T-helper 1 cell treated with Interleukin-12 subunit alpha and Interleukin-12 subunit beta and Interleukin-4 antibody, amounts not matched to agents 30 μg/mL and 1 μg/mL, for 36 hours (primary cell): ENCODE measurements around the gene UXS1.
A peak's percentile ranks its signal among the peaks of the same experiment; 100 is the strongest.
"Not testable (repeated sequence)": the region's sequence is repeated elsewhere in the genome, so short reads cannot be mapped to it uniquely, and the experiment has no call there.

ENCODE experiments used
- H3K27ac Mint-ChIP-seq: one replicate; pipeline ENCODE4 v1.8.0; 2021; ENCODE audit warnings: mild to moderate bottlenecking, mixed read lengths
- H3K27me3 Mint-ChIP-seq: one replicate; pipeline ENCODE4 v1.8.0; 2021; ENCODE audit warnings: low read depth, mixed read lengths
- H3K36me3 Mint-ChIP-seq: one replicate; pipeline ENCODE4 v1.8.0; 2021; ENCODE audit warnings: low read depth, mixed read lengths
- H3K4me1 Mint-ChIP-seq: one replicate; pipeline ENCODE4 v1.8.0; 2021; ENCODE audit warnings: low read depth, mixed read lengths
- H3K4me3 Mint-ChIP-seq: one replicate; pipeline ENCODE4 v1.8.0; 2021; ENCODE audit warnings: mild to moderate bottlenecking, moderate library complexity, mixed read lengths
- H3K9me3 Mint-ChIP-seq: one replicate; pipeline ENCODE4 v1.8.0; 2021; ENCODE audit warnings: mixed read lengths

Gene UXS1

DNA sequence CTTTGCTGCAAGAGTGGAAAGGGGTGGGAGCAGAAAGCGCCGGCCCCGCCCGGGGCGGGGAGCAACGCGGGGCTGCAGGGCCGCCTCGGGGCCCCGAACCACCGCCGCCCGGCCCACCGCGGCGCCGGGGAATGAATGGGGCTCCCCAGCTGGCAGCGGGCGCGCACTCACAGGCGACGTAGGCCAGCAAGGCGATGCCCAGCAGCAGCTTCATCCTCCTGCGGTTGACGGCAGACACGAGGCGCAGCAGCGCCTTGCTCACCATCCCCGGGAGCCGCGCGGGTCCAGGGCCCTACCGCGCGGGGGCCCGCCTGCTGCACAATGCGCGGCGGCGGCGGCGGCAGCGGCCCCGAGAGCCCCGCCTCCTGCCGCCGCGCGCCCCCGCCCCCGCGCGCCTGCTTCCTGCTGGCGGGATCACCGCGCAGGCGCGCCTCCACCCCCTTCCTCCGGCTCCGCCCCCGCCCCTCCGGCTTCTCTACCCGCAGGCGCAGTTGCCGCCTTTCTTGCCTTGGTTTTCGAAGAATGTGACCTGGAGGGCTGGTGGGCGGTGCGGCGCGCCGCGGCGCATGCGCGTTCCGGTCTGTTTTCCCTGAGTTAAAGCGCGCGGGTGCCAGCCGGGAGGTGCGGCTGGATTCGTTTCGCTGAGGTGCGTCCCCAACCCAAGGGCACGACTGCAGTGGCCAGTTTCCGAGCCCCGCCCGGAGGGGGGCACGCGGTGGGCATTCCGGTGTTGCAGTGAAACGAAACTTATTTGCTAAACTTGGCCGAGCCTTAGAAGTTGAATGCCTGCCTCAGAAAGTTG is at the start of gene UXS1:
TSS of gene UXS1 (minus strand) at position 325 of the 802 bp plus-strand sequence. CDS start at position 265, 60 bp downstream.
- peaks cover 8% of the 10 kb centered on the region for H3K36me3 Mint-ChIP-seq
- H3K27me3 Mint-ChIP-seq, result peaks cover 13% of the 10 kb centered on the region
- H3K4me3 Mint-ChIP-seq, result peak within 1 kb of the TSS; percentile 85
- peaks cover 31% of the 10 kb centered on the region for H3K4me1 Mint-ChIP-seq
- peak within 1 kb of the TSS; percentile 83 for H3K27ac Mint-ChIP-seq
- H3K9me3 Mint-ChIP-seq, result no peaks in the 10 kb centered on the region

DNA sequence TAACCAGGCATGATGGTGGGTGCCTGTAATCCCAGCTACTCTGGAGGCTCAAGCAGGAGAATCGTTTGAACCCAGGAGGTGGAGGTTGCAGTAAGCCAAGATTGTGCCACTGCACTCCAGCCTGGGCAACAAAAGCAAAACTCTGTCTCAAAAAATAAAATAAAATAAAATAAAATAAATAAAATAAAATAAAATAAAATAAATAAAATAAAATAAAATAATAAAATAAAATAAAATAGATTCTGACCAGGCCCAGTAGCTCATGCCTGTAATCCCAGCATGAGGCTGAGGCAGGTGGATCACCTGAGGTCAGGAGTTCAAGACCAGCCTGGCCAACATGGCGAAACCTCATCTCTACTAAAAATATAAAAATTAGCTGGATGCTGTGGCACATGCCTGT is 45.4 kb upstream of the UXS1 start:
- not testable (repeated sequence) for H3K4me1 Mint-ChIP-seq, H3K4me3 Mint-ChIP-seq, H3K27ac Mint-ChIP-seq, H3K36me3 Mint-ChIP-seq, H3K27me3 Mint-ChIP-seq
- H3K9me3 Mint-ChIP-seq, result peaks cover 26% of the 10 kb centered on the region

DNA sequence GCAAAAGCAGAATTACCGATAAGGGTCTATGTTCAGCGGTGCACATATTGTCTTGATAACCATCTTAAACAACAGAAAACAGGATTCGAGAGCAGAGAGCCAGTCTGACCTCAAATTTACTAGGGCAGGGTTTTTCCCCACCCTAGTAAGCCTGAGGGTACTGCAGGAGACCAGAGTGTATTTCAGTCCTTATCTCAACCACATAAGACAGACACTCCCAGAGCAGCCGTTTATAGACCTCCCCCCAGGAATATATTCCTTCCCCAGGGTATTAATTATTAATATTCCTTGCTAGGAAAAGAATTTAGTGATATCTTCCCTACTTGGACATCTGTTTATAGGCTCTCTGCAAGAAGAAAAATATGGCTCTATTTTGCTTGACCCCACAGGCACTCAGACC is 41.3 kb upstream of the UXS1 start:
- not testable (repeated sequence) for H3K27me3 Mint-ChIP-seq, H3K27ac Mint-ChIP-seq, H3K36me3 Mint-ChIP-seq, H3K4me3 Mint-ChIP-seq, H3K4me1 Mint-ChIP-seq
- H3K9me3 Mint-ChIP-seq, result peaks cover 42% of the 10 kb centered on the region

DNA sequence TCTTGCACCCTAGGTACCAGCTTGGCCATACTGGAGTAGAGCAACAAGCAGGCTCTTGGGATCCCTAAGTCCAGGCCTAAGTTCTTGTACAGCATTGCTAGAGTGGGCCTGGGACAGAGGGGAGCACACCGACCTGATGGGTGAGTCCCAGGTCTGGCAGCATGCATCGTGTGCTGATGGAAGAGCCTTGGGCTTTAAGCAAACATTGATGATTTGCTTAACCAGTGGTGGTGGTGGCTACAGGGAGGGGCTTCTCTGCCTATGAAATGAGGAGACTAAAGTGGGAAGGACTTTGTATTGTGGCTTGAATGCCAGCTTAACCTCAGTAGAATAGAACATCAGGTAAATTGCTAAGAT is 39.2 kb upstream of the UXS1 start:
- Mint-ChIP-seq H3K36me3 (peaks cover 6% of the 10 kb centered on the region), H3K4me1 (no peaks in the 10 kb centered on the region), H3K4me3 (no peak overlapping the region), H3K27ac (no peak overlapping the region), H3K9me3 (peaks cover 42% of the 10 kb centered on the region), H3K27me3 (peaks cover 10% of the 10 kb centered on the region)

DNA sequence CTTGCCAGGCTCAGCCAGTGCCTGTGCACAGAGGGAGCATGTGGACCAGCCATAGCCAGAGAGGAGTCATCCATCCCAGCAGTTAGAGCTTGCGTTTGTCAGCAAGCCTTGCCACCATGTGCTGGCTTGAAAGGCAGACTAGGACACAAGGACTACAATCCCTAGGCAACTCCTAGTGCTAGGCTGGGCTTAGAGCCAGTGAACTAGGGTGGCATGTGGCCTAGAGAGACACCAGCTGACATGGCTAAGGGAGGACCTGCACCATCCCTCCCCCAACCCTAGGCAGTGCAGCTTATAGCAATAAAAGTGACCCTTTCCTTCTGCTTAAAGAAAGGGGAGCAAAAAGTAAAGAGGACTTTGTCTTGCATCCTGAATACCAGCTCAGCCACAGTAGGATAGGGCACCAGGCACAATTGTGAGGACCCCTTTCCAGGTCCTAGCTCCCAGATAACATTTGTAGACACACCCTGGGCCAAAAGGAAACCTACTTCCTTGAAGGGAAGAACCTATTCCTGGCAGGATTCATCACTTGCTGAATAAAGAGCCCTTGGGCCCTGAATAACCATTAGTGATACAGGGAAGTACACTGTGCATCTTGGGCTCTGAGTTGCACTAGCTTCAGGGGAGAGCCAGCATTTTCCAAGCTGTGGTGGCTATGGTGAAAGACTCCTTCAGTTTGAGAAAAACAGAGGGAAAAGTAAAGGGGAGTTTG is 38.7 kb upstream of the UXS1 start:
- Mint-ChIP-seq H3K9me3 (peaks cover 42% of the 10 kb centered on the region), H3K27me3 (peaks cover 10% of the 10 kb centered on the region), H3K4me1 (no peaks in the 10 kb centered on the region), H3K36me3 (peaks cover 6% of the 10 kb centered on the region), H3K4me3 (no peak overlapping the region), H3K27ac (no peak overlapping the region)

DNA sequence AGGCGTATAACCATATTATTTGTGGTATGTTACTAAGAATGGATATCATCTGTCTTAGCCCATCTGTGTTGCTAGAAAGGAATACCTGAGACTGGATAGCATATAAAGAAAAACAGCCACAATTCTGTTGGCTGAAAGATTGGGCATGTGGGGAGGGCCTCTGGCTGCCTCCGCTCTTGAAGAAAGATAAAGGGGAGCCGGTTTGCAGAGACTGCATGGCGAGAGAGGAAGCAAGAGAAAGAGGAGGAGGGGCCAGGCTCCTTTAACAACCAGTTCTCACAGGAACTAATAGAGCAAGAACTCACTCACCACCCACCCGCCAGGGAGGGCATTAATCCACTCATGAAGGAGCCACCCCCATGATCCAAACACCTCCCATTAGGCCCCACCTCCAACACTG is 29.2 kb upstream of the UXS1 start:
- Mint-ChIP-seq H3K9me3 (no peaks in the 10 kb centered on the region), H3K4me1 (no peaks in the 10 kb centered on the region), H3K27me3 (peaks cover 8% of the 10 kb centered on the region), H3K36me3 (no peaks in the 10 kb centered on the region), H3K27ac (no peak overlapping the region), H3K4me3 (no peak overlapping the region)

DNA sequence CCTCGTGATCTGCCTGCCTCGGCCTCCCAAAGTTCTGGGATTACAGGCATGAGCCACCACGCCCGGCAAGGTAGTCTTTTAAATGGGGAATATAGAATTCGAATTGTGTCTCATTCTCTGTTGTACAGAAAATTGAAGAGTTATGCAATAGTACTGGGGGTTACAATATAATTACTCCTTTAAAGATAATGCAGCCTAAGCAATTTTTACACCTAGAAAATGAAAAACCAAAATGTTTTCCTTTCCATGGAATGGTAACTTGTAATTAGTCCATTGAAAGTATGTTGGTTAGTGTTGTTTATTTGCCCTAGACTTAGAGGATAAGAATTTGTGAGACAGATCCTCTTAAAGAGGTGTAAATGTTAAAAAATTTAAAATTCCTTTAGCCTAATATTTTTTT is 28.0 kb upstream of the UXS1 start:
- H3K27ac Mint-ChIP-seq, H3K4me1 Mint-ChIP-seq, H3K36me3 Mint-ChIP-seq, H3K4me3 Mint-ChIP-seq, H3K9me3 Mint-ChIP-seq, H3K27me3 Mint-ChIP-seq: not testable (repeated sequence)

DNA sequence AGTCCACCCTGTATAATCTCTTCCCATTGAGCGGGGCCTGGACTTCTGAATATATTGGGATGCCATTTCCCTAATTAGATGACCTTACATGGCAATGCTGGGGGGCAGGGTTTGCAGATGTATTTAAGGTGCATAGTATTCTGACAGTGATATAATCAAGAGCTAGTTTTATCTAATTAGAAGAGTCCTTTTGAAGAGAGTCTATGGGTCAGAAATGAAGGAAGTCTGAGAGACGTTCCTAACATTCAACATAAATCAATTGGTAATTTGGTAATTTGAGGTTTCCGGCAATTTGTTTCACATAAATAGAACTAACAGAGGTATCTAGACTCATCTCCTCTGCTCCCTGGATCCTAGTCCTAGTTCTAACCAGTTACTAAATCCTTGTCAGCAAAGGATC is 25.7 kb upstream of the UXS1 start:
- no peaks in the 10 kb centered on the region for H3K36me3 Mint-ChIP-seq
- no peak overlapping the region for H3K27ac Mint-ChIP-seq
- no peaks in the 10 kb centered on the region for H3K9me3 Mint-ChIP-seq
- peaks cover 24% of the 10 kb centered on the region for H3K27me3 Mint-ChIP-seq
- H3K4me1 Mint-ChIP-seq, result peaks cover 4% of the 10 kb centered on the region
- H3K4me3 Mint-ChIP-seq, result no peak overlapping the region

DNA sequence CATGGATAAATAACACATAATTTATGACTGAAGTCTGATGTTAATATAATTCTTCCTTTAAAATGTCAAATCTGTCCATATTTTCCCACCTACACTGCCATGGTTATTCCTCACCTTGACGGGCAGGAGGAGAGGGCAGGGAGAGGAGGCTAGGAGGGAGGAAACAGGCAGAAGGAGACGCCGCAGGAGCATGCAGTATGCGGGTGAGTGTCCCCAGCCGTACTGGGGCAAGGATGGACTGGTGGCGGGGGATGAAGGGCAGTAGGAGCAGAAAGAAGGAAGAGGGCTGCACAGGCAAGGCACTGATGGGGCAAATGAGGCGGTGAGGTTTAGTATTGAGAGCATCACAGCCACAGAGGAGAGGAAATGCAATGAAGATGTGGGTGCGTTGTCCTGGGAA is 25.1 kb upstream of the UXS1 start:
- not testable (repeated sequence) for H3K27ac Mint-ChIP-seq, H3K9me3 Mint-ChIP-seq, H3K4me1 Mint-ChIP-seq, H3K4me3 Mint-ChIP-seq, H3K36me3 Mint-ChIP-seq
- peaks cover 24% of the 10 kb centered on the region for H3K27me3 Mint-ChIP-seq

DNA sequence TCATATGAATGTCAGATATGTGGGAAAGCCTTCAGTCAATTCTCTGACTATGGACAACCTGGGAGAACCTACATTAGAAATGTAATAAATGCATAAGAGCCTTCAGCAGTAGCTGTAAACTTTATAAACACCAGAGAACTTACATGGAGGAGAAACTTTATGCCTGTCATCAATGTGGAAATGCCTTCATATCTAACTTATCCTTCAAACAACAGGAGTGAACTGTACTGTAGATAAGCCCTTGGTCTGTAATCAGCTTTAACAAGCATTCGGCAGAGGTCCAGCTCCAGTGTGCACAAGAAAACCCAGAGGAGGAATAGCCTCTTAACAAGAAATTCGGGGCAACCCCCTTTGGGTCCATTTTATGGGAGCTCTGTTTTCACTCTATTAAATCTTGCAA is 14.8 kb upstream of the UXS1 start:
- Mint-ChIP-seq H3K36me3 (no peaks in the 10 kb centered on the region), H3K27me3 (peaks cover 7% of the 10 kb centered on the region), H3K27ac (no peak overlapping the region), H3K9me3 (peaks cover 12% of the 10 kb centered on the region), H3K4me3 (no peak overlapping the region), H3K4me1 (no peaks in the 10 kb centered on the region)

DNA sequence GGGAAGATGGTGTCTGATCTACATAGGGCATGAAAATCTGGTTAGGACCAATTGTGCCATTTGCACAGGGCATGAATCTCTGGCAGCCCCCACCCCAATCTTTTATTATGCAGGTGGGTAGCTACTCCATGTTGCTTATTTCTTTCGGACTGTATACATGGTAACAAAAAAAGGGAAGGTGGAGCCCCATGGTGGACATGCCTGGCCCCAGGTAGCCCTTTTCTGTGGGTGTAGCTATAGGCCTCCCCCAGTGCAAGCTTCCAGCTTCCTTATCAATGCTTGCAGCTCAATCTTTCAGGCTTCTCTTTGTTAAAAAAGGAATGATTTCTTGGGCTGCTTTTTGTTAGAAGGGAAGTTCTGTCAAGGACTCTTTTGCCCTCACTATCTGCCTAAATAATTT is 14.3 kb upstream of the UXS1 start:
- no peaks in the 10 kb centered on the region for H3K4me1 Mint-ChIP-seq
- no peaks in the 10 kb centered on the region for H3K36me3 Mint-ChIP-seq
- H3K9me3 Mint-ChIP-seq, result peaks cover 12% of the 10 kb centered on the region
- peaks cover 7% of the 10 kb centered on the region for H3K27me3 Mint-ChIP-seq
- H3K4me3 Mint-ChIP-seq, result no peak overlapping the region
- no peak overlapping the region for H3K27ac Mint-ChIP-seq

DNA sequence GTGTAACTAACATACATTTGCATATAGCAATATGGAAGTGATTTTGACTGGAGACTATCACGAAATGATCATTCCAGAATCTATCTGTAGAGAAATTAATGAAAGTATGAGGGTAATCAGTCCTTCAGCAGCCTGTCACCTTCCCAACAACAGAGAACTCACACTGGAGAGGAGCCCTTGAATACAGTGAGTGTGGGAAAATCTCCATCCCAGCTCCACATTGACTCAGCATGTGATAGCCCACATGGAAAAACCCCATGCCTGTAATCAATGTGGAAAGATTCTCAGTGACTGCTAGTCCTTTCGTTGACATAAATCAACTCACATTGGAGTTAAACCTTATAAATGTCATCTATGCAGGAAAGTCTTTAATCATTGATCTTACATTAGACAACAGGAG is 13.1 kb upstream of the UXS1 start:
- H3K36me3 Mint-ChIP-seq, result no peaks in the 10 kb centered on the region
- peaks cover 12% of the 10 kb centered on the region for H3K9me3 Mint-ChIP-seq
- H3K4me3 Mint-ChIP-seq, result no peak overlapping the region
- peaks cover 7% of the 10 kb centered on the region for H3K27me3 Mint-ChIP-seq
- no peak overlapping the region for H3K27ac Mint-ChIP-seq
- H3K4me1 Mint-ChIP-seq, result no peaks in the 10 kb centered on the region

DNA sequence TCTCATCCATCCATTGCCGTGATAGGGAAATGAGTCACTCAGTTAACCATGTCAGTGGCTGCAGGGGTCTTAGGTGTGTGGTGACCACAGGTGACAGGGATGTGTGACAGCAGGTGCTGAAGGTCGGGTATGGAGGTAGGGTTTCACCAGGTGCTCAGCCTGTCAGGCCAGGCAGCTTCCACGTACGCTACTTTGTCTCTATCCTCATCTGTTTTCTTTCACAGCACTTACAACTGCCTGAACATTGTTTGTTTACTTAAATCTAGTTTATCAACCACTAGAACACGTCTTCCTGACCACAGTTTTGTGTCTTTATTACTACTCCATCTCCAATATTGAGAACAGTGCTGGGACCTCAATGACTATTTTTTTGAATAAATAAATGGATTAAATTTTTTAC is 11.4 kb upstream of the UXS1 start:
- H3K4me3 Mint-ChIP-seq, result no peak overlapping the region
- peaks cover 12% of the 10 kb centered on the region for H3K9me3 Mint-ChIP-seq
- H3K27me3 Mint-ChIP-seq, result peaks cover 12% of the 10 kb centered on the region
- H3K27ac Mint-ChIP-seq, result no peak overlapping the region
- H3K36me3 Mint-ChIP-seq, result no peaks in the 10 kb centered on the region
- no peaks in the 10 kb centered on the region for H3K4me1 Mint-ChIP-seq

DNA sequence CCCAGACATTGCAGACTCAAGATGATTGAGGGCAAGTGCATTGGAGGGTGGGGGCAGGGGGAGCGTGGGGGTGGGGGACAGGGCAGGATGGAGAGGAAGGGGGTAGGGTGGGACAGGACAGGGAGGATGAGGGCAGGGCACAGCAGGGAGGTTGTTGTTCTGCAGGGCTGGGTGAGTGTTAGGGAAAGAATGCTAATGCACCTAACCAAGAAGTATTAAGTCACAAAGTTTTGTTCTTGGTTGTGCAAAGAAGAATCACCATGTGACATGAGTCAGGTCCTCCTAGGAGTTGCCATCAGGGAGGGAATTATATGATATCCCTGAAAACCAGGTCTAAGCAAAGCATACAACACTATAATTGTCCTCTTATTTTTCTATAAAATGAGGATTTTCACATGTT is 10.4 kb upstream of the UXS1 start:
- H3K4me1 Mint-ChIP-seq, H3K27ac Mint-ChIP-seq, H3K4me3 Mint-ChIP-seq, H3K36me3 Mint-ChIP-seq: not testable (repeated sequence)
- Mint-ChIP-seq H3K9me3 (peaks cover 12% of the 10 kb centered on the region), H3K27me3 (peaks cover 12% of the 10 kb centered on the region)

DNA sequence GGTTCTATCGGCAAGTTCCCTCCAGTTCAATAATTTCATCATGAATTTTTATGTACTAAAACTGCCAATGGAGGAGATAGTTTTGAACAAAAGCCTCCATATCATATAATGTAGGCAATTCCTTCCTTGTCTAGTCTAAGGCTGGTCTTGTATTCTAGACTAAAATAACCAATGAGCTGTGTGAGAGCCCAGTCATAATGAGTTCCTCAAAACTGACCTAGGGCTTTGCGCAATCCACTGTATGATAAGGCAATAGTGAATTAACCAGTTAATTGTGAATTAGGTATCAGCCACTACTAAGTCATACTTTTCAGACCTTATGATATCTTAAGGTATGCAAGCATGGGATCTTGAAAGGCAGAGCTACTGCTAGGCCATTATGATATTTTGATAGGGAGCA is 7.6 kb upstream of the UXS1 start:
- H3K4me1 Mint-ChIP-seq, result peaks cover 1% of the 10 kb centered on the region
- no peaks in the 10 kb centered on the region for H3K36me3 Mint-ChIP-seq
- no peak overlapping the region for H3K4me3 Mint-ChIP-seq
- no peaks in the 10 kb centered on the region for H3K9me3 Mint-ChIP-seq
- H3K27ac Mint-ChIP-seq, result no peak overlapping the region
- peaks cover 22% of the 10 kb centered on the region for H3K27me3 Mint-ChIP-seq
